ENCODE results near the gene TSPAN4.

Gene TSPAN4

GRCh38 chr11:812390-812789 is 30.3 kb upstream of the TSPAN4 start:
- no peak for DNase-seq
- TF ChIP-seq GATA1 (IDR thresholded peaks at IDR 0.05; ENCODE audit: low read depth, low read length) (no peak), POLR2A (IDR thresholded peaks at IDR 0.05; ENCODE audit: low read length) (no peak)

DNA sequence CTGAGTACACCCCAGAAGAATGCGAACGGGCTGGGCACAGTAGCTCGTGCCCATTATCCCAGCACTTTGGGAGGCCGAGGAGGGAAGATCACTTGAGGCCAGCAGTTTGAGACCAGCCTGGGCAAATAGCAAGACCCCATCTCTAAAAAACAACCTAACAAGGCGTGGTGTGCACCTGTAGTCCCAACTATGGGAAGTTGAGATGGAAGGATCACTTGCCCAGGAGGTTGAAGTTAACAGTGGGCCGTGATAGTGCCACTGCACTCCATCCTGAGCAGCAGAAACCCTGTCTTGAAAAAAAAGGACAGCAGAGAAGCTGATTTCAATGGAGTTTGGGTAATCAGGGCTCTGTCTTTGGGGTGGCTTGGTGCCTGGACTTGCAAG is 29.6 kb upstream of the TSPAN4 start:
- DNase-seq = no peak
- TF ChIP-seq POLR2A (IDR thresholded peaks at IDR 0.05; ENCODE audit: low read length) (no peak), GATA1 (IDR thresholded peaks at IDR 0.05; ENCODE audit: low read depth, low read length) (no peak)

GRCh38 chr11:813456-814096 is 29.1 kb upstream of the TSPAN4 start:
- DNase-seq = no peak
- TF ChIP-seq POLR2A (IDR thresholded peaks at IDR 0.05; ENCODE audit: low read length) (peak; percentile 53), GATA1 (IDR thresholded peaks at IDR 0.05; ENCODE audit: low read depth, low read length) (no peak)

GRCh38 chr11:815675-816432 is 26.8 kb upstream of the TSPAN4 start:
- TF ChIP-seq GATA1 (IDR thresholded peaks at IDR 0.05; ENCODE audit: low read depth, low read length) = no peak
- no peak for TF ChIP-seq POLR2A (IDR thresholded peaks at IDR 0.05; ENCODE audit: low read length)
- no peak for DNase-seq

- no peak for DNase-seq
- TF ChIP-seq GATA1 (IDR thresholded peaks at IDR 0.05; ENCODE audit: low read depth, low read length) (no peak), POLR2A (IDR thresholded peaks at IDR 0.05; ENCODE audit: low read length) (no peak)
Observed at GRCh38 chr11:816433-816779, 26.2 kb upstream of the TSPAN4 start.

- no peak for TF ChIP-seq GATA1 (IDR thresholded peaks at IDR 0.05; ENCODE audit: low read depth, low read length)
- DNase-seq = no peak
Observed at GRCh38 chr11:818396-819128, 24.1 kb upstream of the TSPAN4 start, which contains the start of gene PNPLA2. Gene PNPLA2, plus strand, starts transcription at chr11:818914. Its CDS starts 805 bp downstream, at chr11:819719.

- TF ChIP-seq GATA1 (IDR thresholded peaks at IDR 0.05; ENCODE audit: low read depth, low read length) = no peak
- peak; percentile 80 for TF ChIP-seq POLR2A (IDR thresholded peaks at IDR 0.05; ENCODE audit: low read length)
- peak; percentile 94 to 97 for DNase-seq
Observed at GRCh38 chr11:819129-819931, 23.3 kb upstream of the TSPAN4 start.

GRCh38 chr11:819943-820649 is 22.6 kb upstream of the TSPAN4 start:
- TF ChIP-seq GATA1 (IDR thresholded peaks at IDR 0.05; ENCODE audit: low read depth, low read length) (no peak), POLR2A (IDR thresholded peaks at IDR 0.05; ENCODE audit: low read length) (no peak)
- peak; percentile 93 for DNase-seq

DNA sequence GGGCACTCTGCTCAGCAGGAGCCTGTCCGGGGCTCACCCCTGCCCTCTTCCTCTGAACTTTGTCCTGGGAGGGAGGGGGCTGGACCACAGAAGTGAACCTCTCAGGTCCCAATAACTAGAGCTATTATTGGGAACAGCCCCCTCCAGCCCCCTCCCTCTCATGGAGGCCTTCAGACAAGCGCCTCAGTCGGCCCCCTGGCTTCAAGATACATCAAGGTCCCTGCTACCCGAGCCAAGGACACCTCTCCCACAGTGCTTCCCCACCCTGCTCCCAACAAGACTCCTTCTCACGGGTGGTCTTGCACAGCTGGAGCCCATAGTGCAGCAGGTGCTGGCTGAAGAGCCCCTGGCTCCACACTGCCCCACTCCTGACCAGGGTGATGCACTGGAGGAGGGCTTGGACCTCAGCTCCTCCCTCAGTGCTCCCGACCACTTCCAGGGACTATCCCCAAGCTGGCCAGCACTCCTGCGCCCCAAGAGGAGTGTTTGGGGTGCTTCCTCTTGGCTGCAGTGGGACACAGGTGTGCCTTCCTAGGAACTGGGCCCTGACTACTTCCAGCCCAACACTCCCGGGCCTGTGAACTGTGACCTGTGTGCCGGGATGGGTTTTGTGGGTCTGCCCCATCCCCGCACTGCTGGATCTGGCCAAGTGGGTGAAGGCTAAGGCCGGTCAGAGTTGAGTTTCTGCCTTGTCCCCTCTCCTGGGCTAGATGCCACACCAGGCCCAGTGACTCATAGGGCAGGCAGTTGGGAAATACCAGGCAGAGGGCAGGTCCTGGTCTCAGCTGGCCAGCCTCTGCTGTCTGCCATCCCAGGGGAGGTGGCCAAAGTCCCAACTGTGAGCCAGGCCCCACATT is 21.8 kb upstream of the TSPAN4 start:
- no peak for TF ChIP-seq GATA1 (IDR thresholded peaks at IDR 0.05; ENCODE audit: low read depth, low read length)
- no peak for TF ChIP-seq POLR2A (IDR thresholded peaks at IDR 0.05; ENCODE audit: low read length)
- DNase-seq = no peak

GRCh38 chr11:821512-822371 is 20.9 kb upstream of the TSPAN4 start:
- no peak for TF ChIP-seq POLR2A (IDR thresholded peaks at IDR 0.05; ENCODE audit: low read length)
- no peak for TF ChIP-seq GATA1 (IDR thresholded peaks at IDR 0.05; ENCODE audit: low read depth, low read length)
- DNase-seq = no peak

DNA sequence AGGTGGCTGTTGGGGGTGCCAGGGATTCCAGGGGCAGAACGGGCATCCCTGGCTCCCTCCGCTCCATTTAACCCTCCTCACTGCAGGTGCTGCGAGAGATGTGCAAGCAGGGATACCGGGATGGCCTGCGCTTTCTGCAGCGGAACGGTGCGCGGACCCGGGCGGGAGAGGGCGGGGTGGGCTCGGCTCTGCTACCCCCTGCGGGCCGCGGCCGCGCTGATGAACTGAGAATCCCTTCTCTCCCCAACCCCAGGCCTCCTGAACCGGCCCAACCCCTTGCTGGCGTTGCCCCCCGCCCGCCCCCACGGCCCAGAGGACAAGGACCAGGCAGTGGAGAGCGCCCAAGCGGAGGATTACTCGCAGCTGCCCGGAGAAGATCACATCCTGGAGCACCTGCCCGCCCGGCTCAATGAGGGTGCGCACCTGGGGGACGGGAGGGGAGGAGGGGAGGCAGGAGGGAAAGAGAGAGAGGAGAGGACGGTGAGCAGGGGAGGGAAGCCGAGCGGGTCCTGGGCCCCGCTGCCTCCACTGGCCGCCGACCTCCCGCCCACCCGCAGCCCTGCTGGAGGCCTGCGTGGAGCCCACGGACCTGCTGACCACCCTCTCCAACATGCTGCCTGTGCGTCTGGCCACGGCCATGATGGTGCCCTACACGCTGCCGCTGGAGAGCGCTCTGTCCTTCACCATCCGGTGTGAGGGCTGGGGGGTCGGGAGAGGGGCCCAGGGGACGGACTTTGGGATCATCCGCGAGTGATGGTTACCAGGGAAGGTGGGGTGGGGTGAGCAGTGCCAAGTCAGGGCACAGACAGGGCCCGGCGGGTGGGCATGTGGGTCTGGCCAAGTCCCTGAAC is 19.0 kb upstream of the TSPAN4 start:
- TF ChIP-seq GATA1 (IDR thresholded peaks at IDR 0.05; ENCODE audit: low read depth, low read length) = no peak
- TF ChIP-seq POLR2A (IDR thresholded peaks at IDR 0.05; ENCODE audit: low read length) = no peak

More for the DNA sequence above, 19.0 kb upstream of the TSPAN4 start:
- no peak for DNase-seq
